Measurements from ENCODE around the gene NXF2B.
"Not testable (repeated sequence)": the region's sequence is repeated elsewhere in the genome, so short reads cannot be mapped to it uniquely, and the experiment has no call there.

- TF ChIP-seq, protein P1, sequence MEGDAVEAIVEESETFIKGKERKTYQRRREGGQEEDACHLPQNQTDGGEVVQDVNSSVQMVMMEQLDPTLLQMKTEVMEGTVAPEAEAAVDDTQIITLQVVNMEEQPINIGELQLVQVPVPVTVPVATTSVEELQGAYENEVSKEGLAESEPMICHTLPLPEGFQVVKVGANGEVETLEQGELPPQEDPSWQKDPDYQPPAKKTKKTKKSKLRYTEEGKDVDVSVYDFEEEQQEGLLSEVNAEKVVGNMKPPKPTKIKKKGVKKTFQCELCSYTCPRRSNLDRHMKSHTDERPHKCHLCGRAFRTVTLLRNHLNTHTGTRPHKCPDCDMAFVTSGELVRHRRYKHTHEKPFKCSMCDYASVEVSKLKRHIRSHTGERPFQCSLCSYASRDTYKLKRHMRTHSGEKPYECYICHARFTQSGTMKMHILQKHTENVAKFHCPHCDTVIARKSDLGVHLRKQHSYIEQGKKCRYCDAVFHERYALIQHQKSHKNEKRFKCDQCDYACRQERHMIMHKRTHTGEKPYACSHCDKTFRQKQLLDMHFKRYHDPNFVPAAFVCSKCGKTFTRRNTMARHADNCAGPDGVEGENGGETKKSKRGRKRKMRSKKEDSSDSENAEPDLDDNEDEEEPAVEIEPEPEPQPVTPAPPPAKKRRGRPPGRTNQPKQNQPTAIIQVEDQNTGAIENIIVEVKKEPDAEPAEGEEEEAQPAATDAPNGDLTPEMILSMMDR (IDR thresholded peaks at IDR 0.05), result not testable (repeated sequence)
- not testable (repeated sequence) for TF ChIP-seq REST (IDR thresholded peaks at IDR 0.05; ENCODE audit: insufficient read depth in 1 of 2, low read depth in 2 of 2, low read length in 1 of 2); POLR2AphosphoS5 (IDR thresholded peaks at IDR 0.05; ENCODE audit: low read depth, low read length); SIN3A (IDR thresholded peaks at IDR 0.05; ENCODE audit: borderline replicate concordance, insufficient read depth, low read depth, low read length); TCF7L2 (IDR thresholded peaks at IDR 0.05; ENCODE audit: low read depth, low read length)
Measured at GRCh38 chrX:102439908-102440307, at the start of gene NXF2B.

Measured in Panc1 (cell line).